Measurements from ENCODE around the gene ALDH7A1. TPM values are rescaled to one million over a fixed set of nuclear protein-coding genes. Genes with fewer than 3 reads are reported as not detected.

Gene ALDH7A1
- total RNA-seq, 1 donor from 2014 or later: 44.2 TPM

- TF ChIP-seq, protein P1, sequence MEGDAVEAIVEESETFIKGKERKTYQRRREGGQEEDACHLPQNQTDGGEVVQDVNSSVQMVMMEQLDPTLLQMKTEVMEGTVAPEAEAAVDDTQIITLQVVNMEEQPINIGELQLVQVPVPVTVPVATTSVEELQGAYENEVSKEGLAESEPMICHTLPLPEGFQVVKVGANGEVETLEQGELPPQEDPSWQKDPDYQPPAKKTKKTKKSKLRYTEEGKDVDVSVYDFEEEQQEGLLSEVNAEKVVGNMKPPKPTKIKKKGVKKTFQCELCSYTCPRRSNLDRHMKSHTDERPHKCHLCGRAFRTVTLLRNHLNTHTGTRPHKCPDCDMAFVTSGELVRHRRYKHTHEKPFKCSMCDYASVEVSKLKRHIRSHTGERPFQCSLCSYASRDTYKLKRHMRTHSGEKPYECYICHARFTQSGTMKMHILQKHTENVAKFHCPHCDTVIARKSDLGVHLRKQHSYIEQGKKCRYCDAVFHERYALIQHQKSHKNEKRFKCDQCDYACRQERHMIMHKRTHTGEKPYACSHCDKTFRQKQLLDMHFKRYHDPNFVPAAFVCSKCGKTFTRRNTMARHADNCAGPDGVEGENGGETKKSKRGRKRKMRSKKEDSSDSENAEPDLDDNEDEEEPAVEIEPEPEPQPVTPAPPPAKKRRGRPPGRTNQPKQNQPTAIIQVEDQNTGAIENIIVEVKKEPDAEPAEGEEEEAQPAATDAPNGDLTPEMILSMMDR (IDR thresholded peaks at IDR 0.05; ENCODE audit: insufficient read depth, low read length, severe bottlenecking): no peak
- no peaks in the 10 kb centered on the region for H3K27me3 ChIP-seq (ENCODE audit: control insufficient read depth, insufficient read depth, low read length)
- H3K36me3 ChIP-seq (ENCODE audit: control insufficient read depth, insufficient read depth, low read length): no peaks in the 10 kb centered on the region
- DNase-seq (ENCODE audit: low read depth) (no peak), FAIRE-seq (no peak)
- no peak overlapping the region for H3K4me3 ChIP-seq (ENCODE audit: low read depth, low read length)
Measured at GRCh38 chr5:126515337-126515736, 79.7 kb downstream of the ALDH7A1 start.

GRCh38 chr5:126514558-126515141 is 80.4 kb downstream of the ALDH7A1 start:
- TF ChIP-seq, protein P1 (IDR thresholded peaks at IDR 0.05; ENCODE audit: insufficient read depth, low read length, severe bottlenecking): no peak
- Histone ChIP-seq H3K4me3 (ENCODE audit: low read depth, low read length) (no peak overlapping the region), H3K36me3 (ENCODE audit: control insufficient read depth, insufficient read depth, low read length) (no peaks in the 10 kb centered on the region), H3K27me3 (ENCODE audit: control insufficient read depth, insufficient read depth, low read length) (no peaks in the 10 kb centered on the region)
- DNase-seq (ENCODE audit: low read depth) (no peak), FAIRE-seq (no peak)

DNA sequence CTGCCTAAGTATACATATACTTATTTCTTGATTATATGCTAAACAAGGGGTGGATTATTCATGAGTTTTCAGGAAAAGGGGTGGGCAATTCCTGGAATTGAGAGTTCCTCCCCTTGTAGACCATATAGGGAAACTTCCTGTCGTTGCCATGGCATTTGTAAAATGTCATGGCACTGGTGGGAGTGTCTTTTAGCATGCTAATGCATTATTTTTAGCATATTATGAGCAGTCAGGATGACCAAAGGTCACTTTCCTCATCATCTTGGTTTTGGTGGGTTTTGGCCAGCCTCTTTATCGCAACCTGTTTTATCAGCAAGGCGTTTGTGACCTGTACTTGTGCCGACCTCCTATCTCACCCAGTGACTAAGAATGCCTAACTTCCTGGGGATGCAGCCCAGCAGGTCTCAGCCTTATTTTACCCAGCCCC is 80.9 kb downstream of the ALDH7A1 start:
- H3K4me3 ChIP-seq (ENCODE audit: low read depth, low read length): no peak overlapping the region
- H3K27me3 ChIP-seq (ENCODE audit: control insufficient read depth, insufficient read depth, low read length): no peaks in the 10 kb centered on the region
- DNase-seq (ENCODE audit: low read depth): no peak
- no peak for FAIRE-seq
- TF ChIP-seq, protein P1 (IDR thresholded peaks at IDR 0.05; ENCODE audit: insufficient read depth, low read length, severe bottlenecking): no peak
- no peaks in the 10 kb centered on the region for H3K36me3 ChIP-seq (ENCODE audit: control insufficient read depth, insufficient read depth, low read length)

DNA sequence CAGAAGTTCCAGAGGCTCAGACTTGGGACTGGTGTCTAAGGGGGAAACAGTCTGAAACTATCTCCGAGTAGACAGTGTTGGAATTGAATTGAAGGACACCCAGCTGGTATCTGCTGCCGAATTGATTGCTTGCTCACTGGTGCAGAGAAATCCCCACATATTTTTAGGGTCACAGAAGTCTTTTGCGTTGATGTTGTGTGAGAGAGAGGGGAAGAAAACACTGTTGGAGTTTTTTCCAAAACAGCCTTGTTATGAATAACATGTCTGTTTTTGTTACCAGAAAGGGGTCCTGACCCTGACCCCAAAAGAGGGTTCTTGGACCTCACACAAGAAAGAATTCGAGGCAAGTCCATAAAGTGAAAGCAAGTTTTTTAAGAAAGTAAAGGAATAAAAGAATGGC is 81.3 kb downstream of the ALDH7A1 start:
- H3K27me3 ChIP-seq (ENCODE audit: control insufficient read depth, insufficient read depth, low read length): no peaks in the 10 kb centered on the region
- TF ChIP-seq, protein P1 (IDR thresholded peaks at IDR 0.05; ENCODE audit: insufficient read depth, low read length, severe bottlenecking): no peak
- DNase-seq (ENCODE audit: low read depth): no peak
- H3K36me3 ChIP-seq (ENCODE audit: control insufficient read depth, insufficient read depth, low read length): no peaks in the 10 kb centered on the region
- FAIRE-seq: no peak
- H3K4me3 ChIP-seq (ENCODE audit: low read depth, low read length): no peak overlapping the region

DNA sequence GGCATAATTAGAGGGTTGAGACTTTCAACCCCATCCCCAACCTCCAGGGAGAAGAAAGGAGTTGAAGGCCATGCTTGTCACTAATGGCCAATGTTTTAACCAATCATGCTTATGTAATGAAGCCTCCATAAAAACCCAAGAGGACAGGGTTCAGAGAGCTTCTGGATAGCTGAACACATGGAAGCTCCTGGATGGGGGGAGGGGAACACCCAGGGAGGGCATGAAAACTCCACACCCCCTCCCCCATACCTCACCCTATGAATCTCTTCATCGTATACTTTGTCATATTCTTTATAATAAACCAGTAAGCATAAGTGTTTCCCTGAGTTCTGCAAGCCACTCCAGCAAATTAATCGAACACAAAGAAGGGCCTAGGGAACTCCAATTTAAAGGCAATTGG is 81.7 kb downstream of the ALDH7A1 start:
- Histone ChIP-seq H3K4me3 (ENCODE audit: low read depth, low read length) (no peak overlapping the region), H3K27me3 (ENCODE audit: control insufficient read depth, insufficient read depth, low read length) (no peaks in the 10 kb centered on the region), H3K36me3 (ENCODE audit: control insufficient read depth, insufficient read depth, low read length) (no peaks in the 10 kb centered on the region)
- TF ChIP-seq, protein P1 (IDR thresholded peaks at IDR 0.05; ENCODE audit: insufficient read depth, low read length, severe bottlenecking): no peak
- FAIRE-seq (no peak), DNase-seq (ENCODE audit: low read depth) (no peak)

- no peak overlapping the region for H3K4me3 ChIP-seq (ENCODE audit: low read depth, low read length)
- FAIRE-seq (no peak), DNase-seq (ENCODE audit: low read depth) (no peak)
- no peaks in the 10 kb centered on the region for H3K36me3 ChIP-seq (ENCODE audit: control insufficient read depth, insufficient read depth, low read length)
- TF ChIP-seq, protein P1 (IDR thresholded peaks at IDR 0.05; ENCODE audit: insufficient read depth, low read length, severe bottlenecking): no peak
- no peaks in the 10 kb centered on the region for H3K27me3 ChIP-seq (ENCODE audit: control insufficient read depth, insufficient read depth, low read length)
Measured at GRCh38 chr5:126512451-126512850, 82.6 kb downstream of the ALDH7A1 start.

All from bronchial epithelial cell (primary cell).